Measurements from ENCODE around the gene KRT3.

KRT3 gene

GRCh38 chr12:52827499-52828090 is 31.7 kb upstream of the KRT3 start:
- no peak for DNase-seq (ENCODE audit: low read depth)

GRCh38 chr12:52826611-52827498 is 30.9 kb upstream of the KRT3 start:
- DNase-seq (ENCODE audit: low read depth): no peak

GRCh38 chr12:52825961-52826360 is 30.0 kb upstream of the KRT3 start:
- no peak for DNase-seq (ENCODE audit: low read depth)

- DNase-seq (ENCODE audit: low read depth): no peak
These were observed 29.0 kb upstream of the KRT3 start for GRCh38 chr12:52824741-52825410.

GRCh38 chr12:52823761-52824450 is 28.0 kb upstream of the KRT3 start:
- no peak for DNase-seq (ENCODE audit: low read depth)

- DNase-seq (ENCODE audit: low read depth): no peak
These were observed 27.0 kb upstream of the KRT3 start for GRCh38 chr12:52822771-52823510.

- DNase-seq (ENCODE audit: low read depth): no peak
These were observed 26.1 kb upstream of the KRT3 start for GRCh38 chr12:52821826-52822660.

- no peak for DNase-seq (ENCODE audit: low read depth)
These were observed 25.3 kb upstream of the KRT3 start for GRCh38 chr12:52821071-52821730.

- DNase-seq (ENCODE audit: low read depth): no peak
These were observed 24.6 kb upstream of the KRT3 start for GRCh38 chr12:52820521-52820920.

- no peak for DNase-seq (ENCODE audit: low read depth)
These were observed 24.0 kb upstream of the KRT3 start for GRCh38 chr12:52819731-52820510.

- DNase-seq (ENCODE audit: low read depth): no peak
These were observed 23.0 kb upstream of the KRT3 start for GRCh38 chr12:52818887-52819420.

GRCh38 chr12:52818388-52818787 is 22.5 kb upstream of the KRT3 start:
- DNase-seq (ENCODE audit: low read depth): no peak

GRCh38 chr12:52817699-52818238 is 21.9 kb upstream of the KRT3 start:
- no peak for DNase-seq (ENCODE audit: low read depth)

- no peak for DNase-seq (ENCODE audit: low read depth)
These were observed 21.2 kb upstream of the KRT3 start for GRCh38 chr12:52817003-52817698.

- no peak for DNase-seq (ENCODE audit: low read depth)
These were observed 20.0 kb upstream of the KRT3 start for GRCh38 chr12:52815676-52816588.

- DNase-seq (ENCODE audit: low read depth): no peak
These were observed 19.2 kb upstream of the KRT3 start for GRCh38 chr12:52815161-52815560.

GRCh38 chr12:52814710-52815155 is 18.8 kb upstream of the KRT3 start:
- DNase-seq (ENCODE audit: low read depth): no peak
